GM21737 (cell line): ENCODE data around the gene SEPTIN2.
A peak's percentile ranks its signal among the peaks of the same experiment; 100 is the strongest.
"Not testable (repeated sequence)": the region's sequence is repeated elsewhere in the genome, so short reads cannot be mapped to it uniquely, and the experiment has no call there.

Source experiments
- ATAC-seq: cut with Tn5 transposase; IDR thresholded peaks from one replicate; pipeline ENCODE4 v1.9.1; 2021; ENCODE audit warnings: mild to moderate bottlenecking, moderate library complexity; ENCODE audit not compliant: unreplicated experiment

Gene SEPTIN2

DNA sequence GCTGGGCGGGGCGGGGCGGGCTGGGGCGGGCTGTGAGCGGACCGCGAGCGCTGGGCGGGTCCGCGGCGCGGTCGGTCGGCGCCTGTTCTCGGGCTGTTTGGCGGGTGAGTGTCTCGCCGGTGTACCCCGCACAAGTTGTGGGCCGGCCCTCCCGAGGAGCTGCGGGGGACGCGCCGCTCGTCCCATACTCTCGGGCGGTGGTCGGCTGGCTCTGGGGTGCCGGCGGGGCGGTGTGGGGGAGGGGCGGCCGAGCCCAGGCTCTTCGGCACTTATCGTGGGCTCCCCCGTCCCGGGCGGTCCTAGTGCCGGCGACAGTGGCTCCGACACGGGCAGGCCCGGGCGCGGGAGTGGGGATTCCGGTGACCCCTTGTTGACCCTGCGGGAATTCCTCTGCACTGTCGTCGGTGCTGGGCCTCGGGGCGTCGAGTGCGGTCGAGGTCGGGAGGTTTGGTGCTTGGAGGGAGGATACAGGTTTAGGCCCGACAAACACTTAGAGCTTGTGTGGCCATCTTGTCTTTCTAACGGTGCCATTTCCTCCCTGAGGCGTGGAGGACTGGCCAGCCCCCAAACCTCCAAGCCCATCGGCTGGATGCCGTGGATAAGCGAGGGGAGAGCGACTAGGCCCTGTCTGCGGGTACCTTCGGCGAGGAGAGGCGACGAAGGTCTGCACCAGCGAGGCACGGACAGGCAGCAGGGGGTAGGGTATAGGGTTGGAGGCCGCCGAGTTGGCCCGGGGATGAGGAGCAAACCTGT lies at the start of gene SEPTIN2:
Gene SEPTIN2 (plus strand): TSS at position 47 of the 753 bp plus-strand sequence. CDS start 8,308 bp downstream, outside the sequence.
- ATAC-seq = peak; percentile 33

DNA sequence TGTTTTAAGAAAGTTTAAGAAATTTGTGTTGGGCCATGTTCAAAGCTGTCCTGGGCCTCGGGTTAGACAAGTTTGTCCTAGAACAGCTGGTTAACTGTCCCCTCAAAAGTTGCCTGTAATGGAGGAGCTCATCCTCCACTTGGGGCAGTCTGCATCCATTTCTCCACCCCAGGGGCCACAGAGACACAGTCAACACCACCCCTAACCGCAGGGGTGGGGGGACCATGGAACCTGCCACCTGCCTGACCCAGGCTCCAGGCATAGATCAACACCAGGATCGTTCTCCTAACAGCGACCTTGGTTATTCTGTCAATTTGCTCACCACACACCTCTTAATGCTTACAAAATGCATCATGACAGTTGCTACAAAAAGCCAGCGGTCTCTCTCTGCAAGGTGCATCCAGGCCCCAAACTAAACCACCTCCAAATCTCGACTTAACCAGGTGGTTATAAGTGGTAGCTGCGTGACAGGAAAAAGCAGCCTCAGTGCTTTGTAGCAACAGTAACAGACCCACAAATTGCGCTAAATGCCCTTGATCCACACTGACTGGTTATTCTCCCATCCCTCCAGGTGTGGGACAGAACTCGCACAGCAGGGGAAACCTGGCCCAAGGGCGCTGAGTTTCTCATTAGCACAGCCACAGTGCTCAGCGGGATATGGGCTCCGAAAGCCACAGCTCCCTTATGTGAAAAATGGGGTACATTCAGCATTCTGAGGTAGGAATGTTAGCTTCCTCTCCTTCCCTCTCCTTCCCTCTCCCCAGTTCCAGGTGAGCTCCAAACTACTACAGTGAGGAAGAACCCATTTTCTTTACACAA lies 48.3 kb upstream of the SEPTIN2 start:
- no peak for ATAC-seq

DNA sequence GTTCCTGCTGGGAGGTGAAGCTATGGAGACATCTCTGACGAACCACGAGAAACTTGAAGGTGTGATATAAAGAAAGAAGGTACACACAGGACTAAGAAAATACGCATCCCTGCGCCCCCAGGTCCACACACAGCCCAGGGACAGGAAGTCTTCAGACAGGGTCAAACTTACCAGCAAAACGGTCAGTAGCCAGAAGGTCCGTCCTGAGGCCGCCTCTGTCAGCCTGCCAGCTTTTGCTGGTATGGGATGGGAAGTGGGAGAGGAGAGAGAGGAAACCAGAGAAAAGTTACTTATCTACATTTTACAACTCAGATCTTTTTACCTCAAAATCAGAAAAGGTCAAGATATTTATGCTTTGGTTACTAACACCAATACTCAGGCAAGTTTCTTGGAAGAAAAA lies 47.4 kb upstream of the SEPTIN2 start:
- no peak for ATAC-seq

DNA sequence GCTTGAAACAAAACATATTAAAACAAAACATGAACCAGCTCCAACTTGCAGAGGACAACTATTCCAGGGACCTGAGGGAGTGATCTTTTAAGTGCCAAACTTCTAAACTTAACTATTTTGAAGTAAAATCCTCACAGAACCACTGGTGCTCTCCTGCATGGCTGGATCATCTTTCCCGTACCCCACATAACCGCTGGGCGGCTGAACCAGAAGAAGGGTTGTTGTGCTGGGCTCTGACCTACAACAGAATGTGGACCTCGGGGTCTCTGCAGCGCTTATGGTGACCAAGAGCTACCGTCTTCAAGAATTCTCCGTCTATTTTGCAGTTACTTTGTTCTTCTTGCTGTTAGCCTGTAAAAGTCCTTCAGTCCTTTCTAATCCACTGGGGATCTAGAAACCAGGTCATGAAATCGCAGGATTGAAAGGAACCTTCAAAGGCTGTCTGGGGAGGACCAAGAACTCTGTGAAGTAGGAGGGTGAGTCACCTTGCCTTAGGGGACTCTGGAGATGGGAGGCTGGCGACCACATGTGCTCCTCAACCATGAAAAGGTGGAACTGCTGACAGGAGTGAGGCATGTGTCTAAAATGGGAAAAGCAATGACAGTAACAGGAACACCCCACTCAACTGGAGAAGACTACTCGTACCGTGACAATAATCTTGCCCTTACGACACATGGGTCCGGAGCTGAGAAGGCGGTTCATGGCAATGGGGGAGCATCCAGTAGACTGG lies 46.8 kb upstream of the SEPTIN2 start:
- no peak for ATAC-seq

DNA sequence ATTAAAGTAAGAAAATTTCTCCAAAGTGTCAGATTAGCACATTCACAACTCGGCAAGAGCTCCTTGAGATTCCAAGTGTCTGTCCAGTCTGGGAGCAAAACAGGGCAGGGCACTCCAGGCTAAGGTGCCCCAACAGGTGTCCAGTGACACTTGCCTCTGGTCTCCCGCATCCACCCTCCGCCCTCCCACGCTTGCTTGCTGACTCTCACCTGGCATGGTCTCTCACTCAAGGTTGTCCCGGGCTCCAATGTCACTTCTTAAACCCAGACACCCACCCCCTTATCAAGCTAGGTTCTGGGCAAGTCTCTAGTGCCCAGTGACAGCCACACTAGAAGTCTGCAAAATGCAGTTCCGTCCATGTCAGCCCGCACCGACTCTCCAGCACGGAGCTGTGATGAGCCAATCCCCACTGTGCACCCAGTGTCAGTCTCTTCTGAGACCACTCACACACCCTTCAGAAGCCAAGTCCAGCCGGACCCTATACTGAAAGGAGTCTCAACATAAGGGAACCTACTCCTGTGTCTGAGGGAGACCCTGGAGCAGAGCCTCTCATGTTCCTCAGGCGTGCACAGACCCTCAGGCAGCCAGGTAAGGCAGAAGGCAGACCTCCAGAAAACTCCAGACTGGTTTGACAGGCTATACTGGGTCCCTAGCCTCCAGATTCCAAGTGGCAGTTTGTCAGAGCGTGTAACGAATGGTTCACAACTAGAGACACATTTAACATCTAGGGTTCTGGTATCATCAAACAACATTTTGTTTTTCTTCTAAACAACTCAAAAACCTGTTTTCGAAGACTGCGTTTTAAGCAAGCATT lies 45.8 kb upstream of the SEPTIN2 start:
- ATAC-seq = no peak

DNA sequence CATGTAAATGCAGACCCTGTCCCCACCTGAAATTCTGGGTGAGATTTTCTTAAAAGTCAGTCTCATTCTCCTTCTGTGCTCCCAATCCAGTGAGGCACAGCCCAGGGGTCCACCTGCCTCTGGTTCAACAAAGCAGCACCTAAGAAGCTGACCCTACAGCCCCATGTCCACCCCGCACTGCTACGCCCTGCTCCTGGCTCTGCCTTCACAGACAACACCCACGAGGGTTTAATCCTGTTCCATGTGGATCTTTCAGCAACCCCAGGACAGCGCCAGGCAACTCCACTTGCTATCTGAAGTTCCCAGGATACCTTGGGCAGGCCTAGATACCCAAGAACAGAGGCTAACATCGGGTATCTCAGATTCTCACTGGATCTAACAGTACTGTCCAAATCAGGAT lies 45.2 kb upstream of the SEPTIN2 start:
- no peak for ATAC-seq

DNA sequence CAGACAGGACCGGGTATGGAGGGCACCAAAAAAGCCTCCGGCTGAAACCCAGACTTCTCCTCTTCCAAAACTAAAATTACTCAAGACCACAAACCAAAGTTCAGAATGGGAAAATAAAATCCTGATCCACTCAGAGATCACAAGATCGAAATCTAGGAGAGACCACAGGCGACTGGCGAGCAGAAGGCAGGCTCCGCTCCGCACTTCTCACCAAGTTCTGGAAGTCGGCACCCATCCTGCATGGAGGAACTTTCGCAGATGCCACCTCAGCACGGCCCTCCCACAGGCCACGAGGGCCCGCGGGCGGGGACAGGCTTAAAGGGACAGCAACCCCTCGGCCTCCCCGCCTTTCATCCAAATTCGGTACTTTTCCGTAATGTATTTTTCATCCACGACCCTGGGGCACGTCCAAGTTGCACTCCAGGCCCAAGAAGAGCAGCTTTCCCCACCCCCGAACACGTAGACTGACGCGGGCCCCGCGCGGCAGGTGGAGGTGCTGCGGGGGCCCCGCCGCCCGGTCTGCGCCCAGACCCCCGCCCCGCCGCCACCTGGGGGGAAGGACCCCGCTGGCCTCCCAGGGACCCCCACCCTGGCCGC lies 43.9 kb upstream of the SEPTIN2 start:
- ATAC-seq = no peak

DNA sequence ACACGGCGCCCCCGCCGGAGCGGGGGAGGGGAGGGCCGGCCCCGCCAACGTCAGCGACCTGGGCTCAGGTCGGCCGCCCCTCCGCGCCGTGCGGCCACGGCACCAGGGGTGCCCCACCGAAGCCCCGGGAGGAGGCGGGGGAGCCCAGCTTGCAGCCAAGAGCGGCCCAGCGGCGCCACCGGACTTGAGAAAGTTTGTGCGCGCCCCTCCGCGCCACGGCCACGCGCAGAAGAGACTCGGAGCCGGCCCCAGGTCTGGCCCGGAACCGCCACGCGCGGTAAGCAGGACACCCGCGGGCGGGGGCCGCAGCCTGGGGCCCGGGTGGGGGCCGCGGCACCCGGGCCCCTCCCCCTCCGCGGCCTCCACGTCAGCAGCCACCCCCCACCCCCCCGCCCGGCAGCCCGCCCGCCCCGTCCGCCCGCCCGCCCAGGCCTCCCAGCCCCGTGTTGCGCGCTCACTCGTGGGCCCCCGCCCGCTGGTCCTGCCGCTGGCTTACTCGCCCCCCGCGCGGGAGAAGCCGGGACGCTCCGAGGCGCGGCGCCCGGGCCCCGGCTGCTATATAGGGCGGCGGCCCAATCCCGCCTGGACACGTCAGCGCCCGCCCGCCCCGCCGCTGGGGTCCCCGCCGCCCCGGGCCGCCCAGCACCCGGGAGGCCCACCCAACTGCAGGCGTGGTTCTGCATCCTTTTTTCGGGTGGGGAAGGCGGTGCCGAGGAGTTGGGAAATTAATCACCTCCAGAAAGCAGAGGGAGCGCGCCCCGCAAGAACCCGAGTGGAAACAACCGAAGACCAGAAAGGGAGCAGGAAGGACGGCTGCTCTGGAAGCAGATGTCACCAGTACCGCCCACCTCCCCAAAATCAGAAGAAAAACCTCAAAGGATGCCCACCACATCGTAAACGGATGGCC lies 43.2 kb upstream of the SEPTIN2 start:
- ATAC-seq = no peak

DNA sequence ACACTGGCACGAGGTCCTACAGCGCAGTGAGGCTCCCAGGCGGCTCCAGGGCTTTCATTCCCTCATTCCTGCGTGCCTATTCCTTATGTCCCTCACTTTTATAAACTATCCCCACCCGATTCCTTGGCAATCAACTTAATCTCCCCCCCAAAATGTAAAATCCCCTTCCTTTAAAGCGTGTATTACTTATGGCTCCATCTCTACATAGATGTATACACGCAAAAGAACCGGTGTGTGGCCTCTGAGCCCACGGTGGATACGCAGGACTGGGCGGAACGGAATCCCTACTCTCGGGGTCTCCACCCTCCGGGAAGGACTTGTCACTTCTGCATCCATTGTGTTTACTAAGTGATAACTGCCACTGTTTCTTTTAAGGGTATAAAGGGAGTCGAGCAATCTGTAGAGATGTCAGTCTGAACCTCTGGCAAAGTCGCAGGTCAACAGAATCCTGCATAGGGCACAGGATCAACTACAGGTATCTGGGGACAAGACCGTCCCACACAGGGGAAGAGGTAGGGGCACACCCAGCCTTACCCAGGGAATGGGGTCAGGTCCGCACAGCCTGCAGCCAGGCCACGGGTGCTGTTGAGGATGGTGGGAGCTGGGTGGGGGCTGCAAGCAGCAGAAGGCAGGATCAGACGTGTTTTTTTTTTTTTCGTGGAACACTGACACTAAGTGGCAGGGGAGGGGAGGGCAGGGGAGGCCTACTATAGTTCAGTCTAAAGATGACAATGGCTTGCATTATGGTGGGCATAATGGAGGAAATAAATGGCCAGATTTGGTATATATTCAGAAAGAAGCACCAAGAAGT lies 42.3 kb upstream of the SEPTIN2 start:
- ATAC-seq = no peak

DNA sequence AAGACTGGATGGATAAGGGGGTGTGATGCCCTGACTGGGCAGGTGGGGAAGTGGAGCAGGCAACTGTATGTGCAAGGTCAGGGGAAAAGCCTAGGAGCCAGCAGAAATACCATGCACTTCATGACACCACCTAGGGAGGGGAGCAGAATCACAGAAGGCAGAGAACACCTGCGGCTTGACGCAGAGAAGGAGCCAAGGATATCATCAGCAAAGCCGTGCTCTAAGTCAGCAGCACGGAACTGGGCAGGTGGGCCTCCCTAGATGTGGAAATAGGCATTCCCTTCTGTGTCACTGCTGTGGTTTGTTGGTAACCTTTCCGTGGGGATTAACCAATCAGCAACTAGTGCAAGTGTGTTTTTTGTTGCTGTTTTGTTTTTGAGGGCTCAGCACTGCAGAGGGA lies 41.6 kb upstream of the SEPTIN2 start:
- ATAC-seq = no peak

DNA sequence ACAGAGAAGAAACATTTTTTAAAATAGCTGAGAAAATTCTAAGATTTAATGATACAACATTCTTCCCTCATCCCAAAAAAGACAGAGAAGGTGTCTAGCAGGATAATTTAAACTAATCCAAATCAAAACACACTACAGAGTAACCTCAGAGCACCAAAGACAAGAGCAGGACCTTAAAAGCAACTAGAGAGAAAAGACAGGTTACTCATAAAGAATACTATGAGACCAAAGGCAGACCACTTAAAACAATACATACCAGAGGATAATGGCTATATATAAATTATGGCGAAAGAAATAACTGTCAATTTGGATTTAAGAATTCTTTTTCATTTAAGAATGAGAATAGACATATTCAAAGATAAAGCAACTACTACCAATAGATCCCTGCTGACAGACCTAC lies 40.2 kb upstream of the SEPTIN2 start:
- no peak for ATAC-seq

DNA sequence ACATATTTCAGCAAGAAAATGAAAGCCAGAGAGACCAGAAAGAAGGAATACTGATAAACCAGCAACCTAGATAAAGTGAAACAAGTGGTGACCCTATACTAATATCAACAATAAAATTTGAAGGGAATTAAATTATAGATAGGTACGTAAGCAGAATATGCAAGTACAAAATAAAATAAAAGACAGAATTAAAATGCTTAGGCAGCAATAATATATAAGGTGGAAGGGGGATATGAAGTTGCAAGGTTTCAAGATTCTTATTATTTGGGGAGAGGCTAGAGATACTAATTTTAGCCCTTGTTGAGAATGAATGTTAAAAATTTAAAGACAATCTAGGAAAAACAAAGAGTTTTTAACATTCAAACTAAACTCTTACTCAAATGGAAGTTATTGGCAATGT lies 39.8 kb upstream of the SEPTIN2 start:
- no peak for ATAC-seq

DNA sequence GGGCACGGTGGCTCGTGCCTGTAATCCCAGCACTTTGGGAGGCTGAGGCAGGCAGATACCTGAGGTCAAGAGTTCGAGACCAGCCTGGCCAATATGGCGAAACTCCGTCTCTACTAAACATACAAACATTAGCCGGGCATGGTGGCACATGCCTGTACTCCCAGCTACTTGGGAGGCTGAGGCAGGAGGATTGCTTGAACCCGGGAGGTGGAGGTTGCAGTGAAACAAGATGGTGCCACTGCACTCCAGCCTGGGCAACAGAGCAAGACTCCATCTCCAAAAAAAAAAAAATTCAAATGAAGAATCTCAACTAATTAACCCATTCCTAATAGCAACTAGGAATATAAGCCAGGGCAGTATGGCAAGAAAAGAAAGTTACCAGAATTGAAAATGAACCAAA lies 37.4 kb upstream of the SEPTIN2 start:
- not testable (repeated sequence) for ATAC-seq

DNA sequence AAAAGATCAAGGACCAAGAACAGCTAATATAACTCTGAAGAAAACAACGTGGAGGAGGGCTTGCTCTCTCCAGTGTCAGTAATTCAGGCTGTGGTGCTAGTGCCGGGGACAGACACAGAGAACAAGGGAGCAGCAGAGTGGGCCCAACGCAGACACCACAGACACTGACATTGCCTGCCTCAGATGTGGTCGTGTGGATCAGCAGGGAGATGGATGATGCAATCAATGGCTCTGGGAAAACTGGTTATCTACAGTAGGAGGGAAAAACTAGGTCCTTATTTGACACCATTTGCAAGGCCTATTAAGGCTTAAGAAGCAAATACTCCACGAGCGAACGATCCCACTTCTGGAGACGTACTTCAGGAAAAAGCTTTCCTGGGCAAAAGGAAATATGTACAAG lies 36.3 kb upstream of the SEPTIN2 start:
- ATAC-seq = no peak

DNA sequence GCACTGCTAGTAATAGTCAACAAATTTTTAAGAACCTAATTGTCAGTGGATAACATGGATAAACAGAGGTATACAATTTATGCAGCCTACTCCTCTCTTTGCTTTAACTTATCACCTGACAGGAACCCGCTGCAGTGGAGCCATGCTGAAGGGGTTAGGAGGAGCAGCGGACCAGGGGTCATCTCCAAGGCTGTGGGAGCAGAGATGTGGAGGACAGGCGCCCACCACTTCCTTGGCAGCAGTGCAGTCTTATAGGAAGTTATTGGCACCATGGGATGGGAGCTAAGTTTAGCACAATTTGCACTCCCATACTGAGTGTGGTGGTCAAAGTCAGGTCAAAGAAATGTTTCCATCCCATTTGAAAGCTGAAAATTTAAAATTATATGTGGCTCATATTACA lies 35.9 kb upstream of the SEPTIN2 start:
- no peak for ATAC-seq

DNA sequence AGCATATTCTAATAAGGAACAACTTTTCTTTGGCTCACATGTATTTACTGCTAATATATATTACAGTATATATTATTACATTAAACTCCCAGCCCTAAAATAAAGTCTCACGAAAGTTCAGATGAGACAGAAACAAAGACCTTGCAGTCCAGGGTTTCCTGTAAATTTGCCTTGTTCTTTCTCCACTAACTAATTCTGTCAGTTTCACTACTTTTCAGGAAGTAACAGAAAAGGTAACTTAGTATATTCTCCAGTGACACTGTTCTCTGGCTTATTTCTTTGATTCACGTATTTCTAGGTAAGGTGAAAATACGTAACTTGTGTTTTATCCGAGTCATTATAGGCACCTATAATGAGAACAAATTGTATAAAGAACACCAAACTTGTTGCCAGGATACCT lies 35.4 kb upstream of the SEPTIN2 start:
- no peak for ATAC-seq

DNA sequence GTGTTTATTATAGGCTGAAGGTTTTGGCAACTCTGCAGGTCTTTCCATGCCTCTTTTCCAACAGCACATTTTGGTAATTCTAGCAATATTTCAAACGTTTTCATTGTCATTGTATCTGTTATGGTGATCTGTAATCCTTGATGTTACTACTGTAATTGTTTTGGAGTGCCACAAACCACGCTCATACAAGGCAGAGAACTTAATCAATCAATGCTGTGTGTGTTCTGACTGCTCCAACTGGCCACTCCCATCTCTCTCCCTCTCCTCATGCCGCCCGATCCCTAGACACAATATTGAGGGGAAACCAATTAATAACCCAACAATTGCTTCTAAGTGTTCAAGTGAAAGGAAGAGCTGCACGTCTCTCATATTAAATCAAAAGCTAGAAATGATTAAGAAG lies 33.2 kb upstream of the SEPTIN2 start:
- no peak for ATAC-seq

DNA sequence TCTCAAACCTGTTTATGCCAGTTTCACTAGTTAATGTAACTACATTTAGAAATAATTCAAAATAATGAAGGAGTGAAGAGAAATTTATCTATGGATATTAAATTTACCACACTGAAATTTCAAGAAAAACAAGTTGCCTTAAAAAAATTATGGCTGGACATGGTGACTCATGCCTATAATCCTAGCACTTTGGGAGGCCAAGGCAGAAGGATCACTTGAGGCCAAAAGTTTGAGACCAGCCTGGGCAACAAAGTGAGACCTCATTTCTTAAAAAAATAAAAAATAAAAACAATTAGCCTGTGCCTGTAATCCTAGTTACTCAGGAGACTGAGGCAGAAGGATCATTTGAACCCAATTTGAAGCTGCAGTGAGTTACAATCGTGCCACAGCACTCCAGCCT lies 30.1 kb upstream of the SEPTIN2 start:
- ATAC-seq = no peak
